GM21717 (cell line): ENCODE results near the gene LRRFIP1.

Experiments
- ATAC-seq: cut with Tn5 transposase; IDR thresholded peaks from one replicate; pipeline ENCODE4 v1.9.1; 2021; ENCODE audit warnings: mild to moderate bottlenecking, moderate library complexity; ENCODE audit not compliant: unreplicated experiment

LRRFIP1 gene

DNA sequence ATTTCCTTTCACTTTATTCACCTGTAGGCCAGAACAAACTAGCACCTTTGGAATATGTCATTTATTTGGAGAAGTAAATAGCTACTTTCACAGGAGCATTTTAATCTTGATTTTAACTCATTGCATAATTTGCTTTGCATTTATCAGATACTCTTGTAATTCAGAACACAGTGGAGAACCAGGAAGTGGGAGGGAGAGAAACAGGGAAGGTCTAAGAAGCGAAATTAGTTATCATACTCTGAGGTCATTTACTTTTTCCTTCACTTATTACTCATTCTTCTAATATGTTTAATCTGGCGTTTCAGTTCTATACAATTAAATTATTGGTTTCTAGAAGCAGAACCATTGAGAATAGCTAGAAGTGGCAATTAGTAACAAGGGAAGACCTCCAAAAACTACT, 191.8 kb downstream of the LRRFIP1 start:
- no peak for ATAC-seq

DNA sequence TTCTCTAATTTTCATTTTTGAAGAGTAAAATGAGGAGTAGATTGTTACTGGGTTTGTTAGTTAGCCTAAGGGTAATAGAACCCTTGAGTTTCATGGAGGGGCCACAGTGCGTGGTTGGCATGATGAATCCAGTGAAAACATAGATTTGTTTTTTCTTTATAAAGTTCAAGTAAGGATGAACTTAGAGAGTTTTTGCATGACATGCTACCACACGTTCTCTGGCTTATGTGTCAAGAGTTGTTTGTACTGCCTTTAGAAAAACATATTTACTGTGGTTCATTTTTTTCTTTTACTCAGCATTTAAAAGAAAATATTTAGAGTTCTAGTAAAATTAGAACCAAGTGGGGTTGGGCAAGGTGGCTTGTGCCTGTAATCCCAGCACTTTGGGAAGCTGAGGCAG, 193.0 kb downstream of the LRRFIP1 start:
- ATAC-seq = no peak

DNA sequence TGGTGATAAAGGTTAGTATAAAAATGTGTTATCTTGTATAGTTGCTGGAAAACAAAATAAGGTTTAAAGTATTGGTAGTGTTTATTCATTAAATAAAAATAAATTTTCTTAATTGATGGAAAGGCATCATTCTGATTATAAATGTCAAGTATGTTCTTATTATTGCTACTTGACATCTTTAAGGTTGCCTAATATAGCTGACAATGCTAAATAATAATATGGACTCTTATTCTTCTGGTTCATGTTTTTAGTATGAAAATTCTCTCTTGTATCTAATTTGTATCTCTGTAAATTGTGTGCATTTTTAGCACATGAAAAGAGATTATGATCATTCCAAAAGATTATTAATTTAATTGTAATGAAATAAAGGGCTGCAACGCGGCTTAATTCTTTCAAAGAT, 196.2 kb downstream of the LRRFIP1 start:
- ATAC-seq = no peak

DNA sequence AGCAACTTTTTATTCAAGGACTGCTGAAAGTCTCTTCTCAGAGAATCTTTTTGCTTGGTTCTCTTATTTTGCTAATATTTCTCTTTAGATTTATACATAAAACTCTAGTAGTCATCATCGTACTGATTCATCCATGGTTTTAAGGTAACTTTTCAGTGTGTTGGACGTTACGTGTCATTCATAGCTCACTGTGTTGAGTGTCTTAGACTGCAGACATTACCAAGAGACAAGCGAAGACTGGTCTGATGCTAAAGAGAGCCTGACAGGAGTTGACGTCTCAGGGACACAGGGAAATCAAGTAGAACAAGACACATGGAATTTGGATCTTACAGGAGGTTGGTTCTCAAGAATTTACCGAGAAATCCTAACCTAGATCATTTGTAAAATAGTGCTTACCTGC, 196.7 kb downstream of the LRRFIP1 start:
- ATAC-seq = no peak

DNA sequence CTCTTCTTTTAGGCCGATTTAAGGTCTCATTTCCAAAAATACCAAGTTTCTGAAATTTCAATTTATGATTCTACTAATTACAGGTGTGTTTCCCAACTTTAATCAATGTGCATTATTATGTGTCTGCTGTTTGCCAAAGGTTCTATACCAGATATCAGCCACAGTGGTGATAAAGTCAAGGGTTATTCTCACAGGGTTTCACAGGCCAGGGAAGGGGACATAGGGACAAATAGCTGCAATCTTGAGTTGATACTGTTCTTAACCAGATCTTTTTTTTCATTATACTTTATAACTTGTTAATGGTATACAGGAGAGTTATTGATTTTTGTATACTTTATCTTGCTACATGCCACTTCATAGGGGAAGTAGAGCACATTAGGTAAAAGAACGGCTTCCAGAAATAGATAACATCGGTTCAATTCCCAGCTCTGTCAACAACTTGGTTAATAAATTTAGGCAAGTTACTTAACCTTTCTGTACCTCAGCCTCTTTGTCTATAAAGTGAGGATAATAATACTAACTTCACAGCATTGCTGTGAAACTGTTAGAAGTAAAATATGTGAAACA, 200.1 kb downstream of the LRRFIP1 start:
- ATAC-seq = no peak
